GM10266 (cell line): ENCODE measurements around the gene WIPF1.

Experiments
- DNase-seq: peaks from one replicate; pipeline ENCODE4 v3.0.0; 2012; ENCODE audit errors: extremely low spot score
- CTCF ChIP-seq: IDR thresholded peaks from 2 replicates; pipeline ENCODE4 v1.5.1; 2012; ENCODE audit warnings: mild to moderate bottlenecking, low read depth; ENCODE audit not compliant: control insufficient read depth, insufficient read depth; ENCODE audit errors: missing control alignments

WIPF1 gene

GRCh38 chr2:174540893-174541292 is 56.7 kb downstream of the WIPF1 start:
- TF ChIP-seq CTCF = no peak
- DNase-seq = no peak

GRCh38 chr2:174535757-174536703 is 61.6 kb downstream of the WIPF1 start:
- DNase-seq = no peak
- TF ChIP-seq CTCF = no peak

- DNase-seq = no peak
Measured at GRCh38 chr2:174535083-174535482, 62.5 kb downstream of the WIPF1 start.

GRCh38 chr2:174529916-174530315 is 67.7 kb downstream of the WIPF1 start:
- TF ChIP-seq CTCF = no peak
- no peak for DNase-seq

More at GRCh38 chr2:174535083-174535482, 62.5 kb downstream of the WIPF1 start:
- no peak for TF ChIP-seq CTCF

- TF ChIP-seq CTCF = no peak
Measured at GRCh38 chr2:174527959-174528358, 69.6 kb downstream of the WIPF1 start.

GRCh38 chr2:174527101-174527721 is 70.4 kb downstream of the WIPF1 start:
- DNase-seq = no peak
- TF ChIP-seq CTCF = no peak

More at GRCh38 chr2:174527959-174528358, 69.6 kb downstream of the WIPF1 start:
- DNase-seq = no peak

- TF ChIP-seq CTCF = no peak
- DNase-seq = no peak
Measured at GRCh38 chr2:174524527-174524926, 73.1 kb downstream of the WIPF1 start.
